Hepatocyte (in vitro differentiated cells): ENCODE results near the gene GGT6.

Experiments used
- CTCF ChIP-seq: fragments of 200-600 bp; sonication (generic); IDR thresholded peaks from 2 replicates; pipeline ENCODE4 v1.5.1; 2016; ENCODE audit warnings: antibody characterized with exemption, mild to moderate bottlenecking; ENCODE audit not compliant: poor library complexity
- EZH2 ChIP-seq: fragments of 200-600 bp; sonication (generic); IDR thresholded peaks from 2 replicates; pipeline ENCODE4 v1.6.1; 2016; ENCODE audit warnings: antibody characterized with exemption, mild to moderate bottlenecking, borderline replicate concordance
- EZH2phosphoT487 ChIP-seq: fragments of 200-600 bp; sonication (generic); IDR thresholded peaks from one replicate; pipeline ENCODE4 v1.6.1; 2018; ENCODE audit warnings: antibody characterized with exemption, mild to moderate bottlenecking, low read depth, moderate library complexity; ENCODE audit not compliant: unreplicated experiment, severe bottlenecking

DNA sequence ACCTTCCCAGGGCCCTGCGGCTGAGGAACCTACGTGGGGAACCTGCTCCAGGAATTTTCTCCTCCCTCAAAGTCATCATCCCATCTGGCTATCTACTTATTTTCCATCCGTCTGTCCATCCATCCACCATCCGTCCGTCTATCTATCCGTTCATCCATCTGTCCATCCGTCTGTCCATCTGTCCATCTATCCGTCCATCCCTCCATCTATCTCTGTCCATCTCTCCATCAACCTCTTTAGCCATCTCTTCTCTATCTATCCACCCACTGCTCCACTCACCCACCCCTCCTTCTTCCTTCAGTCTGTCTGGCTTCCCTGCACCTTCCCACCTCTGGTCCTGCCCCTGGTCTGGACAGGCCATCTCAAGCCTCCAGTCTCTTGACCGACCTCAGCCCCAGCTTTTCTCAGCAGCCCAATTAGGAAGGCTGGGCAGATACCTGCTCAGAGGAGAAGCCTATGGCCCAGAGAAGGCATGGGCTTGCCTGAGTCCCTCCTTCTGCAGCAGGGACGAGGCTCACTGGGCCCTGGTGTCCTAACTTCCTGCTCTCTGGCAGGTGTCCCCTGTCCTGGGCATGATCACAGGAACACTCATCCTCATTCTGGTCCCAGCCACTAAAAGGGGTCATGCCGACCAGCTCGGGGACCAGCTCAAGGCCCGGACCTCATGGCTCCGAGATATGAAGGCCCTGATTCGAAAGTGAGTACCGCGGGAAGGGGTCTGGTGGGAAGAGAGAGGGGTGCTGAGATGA is 28.2 kb downstream of the GGT6 start:
- no peak for TF ChIP-seq CTCF
- TF ChIP-seq EZH2phosphoT487 = no peak
- TF ChIP-seq EZH2 = no peak
